SK-N-MC (cell line): ENCODE results near the gene VARS2.

Source experiments
- DNase-seq: peaks from one replicate; pipeline ENCODE4 v3.0.0-alpha.2; 2011; ENCODE audit warnings: low read depth, low spot score
- H3K27ac ChIP-seq: fragments of 200-600 bp; sonication (generic); 2 replicates; pipeline ENCODE4 v1.5.1; 2016; ENCODE audit warnings: mixed run types
- H3K36me3 ChIP-seq: fragments of 200-600 bp; sonication (generic); 2 replicates; pipeline ENCODE4 v1.6.1; 2017; ENCODE audit warnings: antibody characterized with exemption, low read length, mixed read lengths; ENCODE audit not compliant: insufficient read depth
- H3K4me3 ChIP-seq: fragments of 200-600 bp; sonication (generic); 2 replicates; pipeline ENCODE4 v1.5.1; 2016
- H3K9ac ChIP-seq: fragments of 200-600 bp; sonication (generic); 2 replicates; pipeline ENCODE4 v1.8.0; 2017; ENCODE audit warnings: mixed run types, mixed read lengths; ENCODE audit not compliant: insufficient read length
- H3K9me3 ChIP-seq: fragments of 200-600 bp; sonication (generic); 2 replicates; pipeline ENCODE4 v1.6.1; 2017; ENCODE audit warnings: low read depth, mild to moderate bottlenecking, antibody characterized with exemption, low read length, moderate library complexity, mixed read lengths
- EZH2 ChIP-seq: fragments of 200-600 bp; sonication (generic); IDR thresholded peaks from one replicate; pipeline ENCODE4 v1.6.1; 2017; ENCODE audit warnings: antibody characterized with exemption
- FOXP2 ChIP-seq: optimal IDR thresholded peaks from 2 replicates; pipeline ENCODE3; 2011; ENCODE audit warnings: mild to moderate bottlenecking, moderate library complexity; ENCODE audit not compliant: insufficient read depth; ENCODE audit errors: extremely low read length, control extremely low read depth
- POLR2AphosphoS5 ChIP-seq: IDR thresholded peaks from 2 replicates; pipeline ENCODE4 v1.6.1; 2012; ENCODE audit warnings: mild to moderate bottlenecking, low read depth, low read length, borderline replicate concordance

Gene VARS2

GRCh38 chr6:30937265-30937664 is 23.2 kb downstream of the VARS2 start:
- H3K9ac ChIP-seq, result no peak overlapping the region
- DNase-seq, result no peak
- H3K9me3 ChIP-seq, result no peaks in the 10 kb centered on the region
- no peak overlapping the region for H3K27ac ChIP-seq
- no peak for TF ChIP-seq FOXP2
- no peak for TF ChIP-seq POLR2AphosphoS5
- no peak for TF ChIP-seq EZH2
- H3K36me3 ChIP-seq, result no peaks in the 10 kb centered on the region
- H3K4me3 ChIP-seq, result no peak overlapping the region

GRCh38 chr6:30938730-30939129 is 24.7 kb downstream of the VARS2 start:
- H3K36me3 ChIP-seq, result no peaks in the 10 kb centered on the region
- no peak for DNase-seq
- TF ChIP-seq FOXP2, result no peak
- no peak for TF ChIP-seq POLR2AphosphoS5
- no peak for TF ChIP-seq EZH2
- no peaks in the 10 kb centered on the region for H3K9me3 ChIP-seq
- H3K27ac ChIP-seq, result no peak overlapping the region
- H3K9ac ChIP-seq, result no peak overlapping the region
- H3K4me3 ChIP-seq, result no peak overlapping the region

- no peaks in the 10 kb centered on the region for H3K9me3 ChIP-seq
- DNase-seq, result no peak
- no peaks in the 10 kb centered on the region for H3K36me3 ChIP-seq
- H3K4me3 ChIP-seq, result no peak overlapping the region
- TF ChIP-seq EZH2, result no peak
- TF ChIP-seq FOXP2, result no peak
- no peak for TF ChIP-seq POLR2AphosphoS5
- H3K27ac ChIP-seq, result no peak overlapping the region
- no peak overlapping the region for H3K9ac ChIP-seq
Measured at GRCh38 chr6:30939473-30939872, 25.4 kb downstream of the VARS2 start.

GRCh38 chr6:30940361-30940986 is 26.4 kb downstream of the VARS2 start, which contains the start of gene MUCL3:
TSS of gene MUCL3 (plus strand) at chr6:30940973. CDS start at chr6:30941000, 27 bp downstream.
- Histone ChIP-seq H3K9me3 (no peaks in the 10 kb centered on the region), H3K4me3 (no peak within 1 kb of the TSS), H3K9ac (no peak within 1 kb of the TSS), H3K27ac (no peak within 1 kb of the TSS), H3K36me3 (no peaks in the 10 kb centered on the region)
- no peak for DNase-seq
- no peak for TF ChIP-seq FOXP2
- TF ChIP-seq POLR2AphosphoS5, result no peak
- no peak for TF ChIP-seq EZH2

DNA sequence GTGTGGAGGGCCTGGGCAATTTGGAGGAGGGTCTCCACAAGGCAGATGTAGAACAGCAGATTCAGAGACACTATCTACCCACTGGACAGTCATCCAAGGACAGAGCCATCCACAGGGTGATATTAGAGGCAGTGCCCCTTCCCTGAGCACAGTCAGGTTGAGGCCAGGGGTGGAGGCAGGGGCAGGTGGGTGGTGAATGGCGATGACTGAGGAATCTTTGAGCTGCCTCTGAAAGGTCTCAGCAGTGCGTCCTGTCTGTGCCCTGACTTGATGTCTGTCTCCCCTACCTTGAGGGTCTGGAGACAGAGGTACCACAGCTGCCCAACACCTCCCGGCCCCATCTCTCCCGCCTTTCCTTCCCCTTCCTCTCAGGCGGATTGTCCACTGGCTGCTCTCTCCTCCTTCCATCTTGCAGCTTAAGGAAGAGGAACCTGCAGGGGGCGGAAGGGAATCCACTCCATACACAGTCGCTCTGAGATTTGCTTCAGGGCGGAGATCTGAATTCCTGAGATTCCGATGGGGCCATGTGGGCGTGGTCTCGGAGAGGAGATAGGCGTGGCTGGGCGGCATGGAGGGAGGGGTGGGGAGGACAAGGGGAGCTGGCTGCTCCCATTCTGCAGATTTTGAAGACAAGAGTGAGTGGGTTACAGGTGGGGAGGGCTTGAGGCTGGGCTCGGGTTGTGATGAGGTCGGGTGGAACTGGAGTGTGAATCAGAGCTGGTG is 28.5 kb downstream of the VARS2 start:
- no peak overlapping the region for H3K27ac ChIP-seq
- no peak overlapping the region for H3K9ac ChIP-seq
- peak overlapping the region; percentile 57 for H3K4me3 ChIP-seq
- H3K9me3 ChIP-seq, result no peaks in the 10 kb centered on the region
- no peak for TF ChIP-seq FOXP2
- no peak for TF ChIP-seq POLR2AphosphoS5
- TF ChIP-seq EZH2, result no peak
- DNase-seq, result peak; percentile 88
- H3K36me3 ChIP-seq, result no peaks in the 10 kb centered on the region

DNA sequence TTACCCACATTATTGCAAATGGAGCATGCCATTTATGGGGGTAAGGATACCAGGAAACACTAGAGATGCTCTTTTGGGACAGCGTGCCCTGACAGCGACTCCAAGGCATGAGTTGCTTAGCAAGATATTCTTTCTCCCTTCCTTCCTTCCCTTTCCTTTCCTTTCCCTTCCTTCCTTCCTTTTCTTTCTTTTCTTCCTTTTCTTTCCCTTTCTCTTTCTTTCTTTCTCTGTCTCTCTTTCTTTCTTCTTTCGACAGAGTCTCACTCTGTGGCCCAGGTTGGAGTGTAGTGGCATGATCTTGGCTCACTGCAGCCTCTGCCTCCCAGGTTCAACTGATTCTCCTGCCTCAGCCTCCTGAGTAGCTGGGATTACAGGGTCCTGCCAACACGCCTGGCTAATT is 30.0 kb downstream of the VARS2 start:
- Histone ChIP-seq H3K36me3 (no peaks in the 10 kb centered on the region), H3K4me3 (no peak overlapping the region), H3K9me3 (no peaks in the 10 kb centered on the region), H3K9ac (no peak overlapping the region), H3K27ac (no peak overlapping the region)
- no peak for DNase-seq
- TF ChIP-seq POLR2AphosphoS5, result no peak
- no peak for TF ChIP-seq EZH2
- TF ChIP-seq FOXP2, result no peak

- TF ChIP-seq POLR2AphosphoS5, result no peak
- no peak for TF ChIP-seq EZH2
- Histone ChIP-seq H3K9me3 (no peaks in the 10 kb centered on the region), H3K27ac (no peak overlapping the region), H3K4me3 (no peak overlapping the region), H3K36me3 (no peaks in the 10 kb centered on the region), H3K9ac (no peak overlapping the region)
- no peak for DNase-seq
Measured at GRCh38 chr6:30945281-30945680, 31.2 kb downstream of the VARS2 start.

- Histone ChIP-seq H3K9ac (no peak overlapping the region), H3K36me3 (no peaks in the 10 kb centered on the region), H3K9me3 (no peaks in the 10 kb centered on the region), H3K27ac (no peak overlapping the region), H3K4me3 (no peak overlapping the region)
- TF ChIP-seq FOXP2 (no peak), EZH2 (no peak), POLR2AphosphoS5 (no peak)
- no peak for DNase-seq
Measured at GRCh38 chr6:30947231-30947630, 33.2 kb downstream of the VARS2 start.

DNA sequence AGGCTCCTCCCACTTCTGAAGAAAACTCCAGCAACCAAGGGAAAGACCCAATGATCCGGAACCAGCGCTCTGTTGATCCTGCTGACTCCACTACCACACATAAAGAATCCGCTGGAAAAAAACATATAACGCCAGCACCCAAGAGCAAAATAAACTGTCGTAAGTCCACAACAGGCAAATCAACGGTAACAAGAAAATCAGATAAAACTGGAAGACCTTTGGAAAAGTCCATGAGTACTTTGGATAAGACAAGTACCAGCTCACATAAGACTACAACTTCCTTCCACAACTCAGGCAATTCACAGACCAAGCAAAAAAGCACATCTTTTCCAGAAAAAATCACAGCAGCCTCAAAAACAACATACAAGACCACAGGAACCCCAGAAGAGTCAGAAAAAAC is 34.8 kb downstream of the VARS2 start:
- no peaks in the 10 kb centered on the region for H3K36me3 ChIP-seq
- no peak overlapping the region for H3K27ac ChIP-seq
- TF ChIP-seq POLR2AphosphoS5 (no peak), EZH2 (no peak), FOXP2 (no peak)
- H3K9me3 ChIP-seq, result no peaks in the 10 kb centered on the region
- H3K9ac ChIP-seq, result no peak overlapping the region
- no peak overlapping the region for H3K4me3 ChIP-seq
- no peak for DNase-seq
